A204.1 (cell line): Measurements from ENCODE around the gene DGKK.
"Not testable (repeated sequence)": the region's sequence is repeated elsewhere in the genome, so short reads cannot be mapped to it uniquely, and the experiment has no call there.

ENCODE experiments used
- FAIRE-seq: peaks from 2 replicates; lab custom pipeline; 2012; peaks lifted over from hg19 to GRCh38; lab: Jason Lieb, UNC

The DGKK gene

GRCh38 chrX:50431623-50432022 lies 39.0 kb downstream of the DGKK start:
- FAIRE-seq = no peak

DNA sequence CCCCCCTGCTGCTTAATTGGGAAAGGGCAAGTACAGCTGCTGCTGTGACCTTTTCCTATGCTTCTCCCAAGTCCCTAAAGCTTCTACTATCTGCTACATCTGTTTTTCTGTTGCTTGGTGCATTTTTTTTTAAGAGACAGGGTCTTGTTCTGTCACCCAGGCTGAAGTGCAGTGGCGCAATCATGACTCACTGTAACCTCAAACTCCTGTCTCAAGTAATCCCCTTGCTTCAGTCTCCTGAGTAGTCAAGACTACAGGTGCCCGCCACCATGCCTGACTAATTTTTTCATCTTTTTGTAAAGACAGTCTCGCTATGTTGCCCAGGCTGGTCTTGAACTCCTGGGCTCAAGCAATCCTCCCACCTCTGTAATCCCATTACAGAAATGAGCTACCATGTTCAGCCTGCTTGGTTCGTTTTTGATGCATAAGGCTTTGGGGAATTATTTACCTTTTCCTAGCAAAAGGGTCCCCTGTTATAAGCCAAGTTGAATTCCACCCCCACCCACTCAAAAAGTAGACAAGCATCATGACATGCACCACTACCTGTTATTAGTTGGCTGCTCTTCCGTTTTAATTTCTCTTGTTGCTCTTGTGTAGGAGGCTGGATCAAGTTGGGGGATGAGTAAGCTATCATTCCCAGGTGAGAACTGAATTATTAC lies 39.6 kb downstream of the DGKK start:
- no peak for FAIRE-seq

DNA sequence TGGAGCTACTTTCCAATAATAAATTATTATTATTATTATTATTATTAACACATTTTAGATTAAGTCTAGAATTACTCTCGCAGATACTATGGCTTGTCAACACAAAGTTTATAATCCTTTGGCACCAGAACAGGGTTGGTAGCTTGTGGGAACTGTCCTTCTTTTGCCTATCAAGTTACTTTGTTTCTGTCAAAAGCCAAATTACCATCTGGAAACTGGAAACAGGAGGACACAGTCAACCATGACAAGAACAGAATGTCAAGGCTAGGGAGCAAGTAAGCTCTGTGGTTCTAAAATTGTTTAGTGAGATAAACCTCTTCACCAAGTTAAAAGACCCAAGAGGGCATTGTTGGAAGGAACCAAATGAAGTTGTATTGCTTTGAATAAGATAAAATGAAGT lies 42.5 kb downstream of the DGKK start:
- FAIRE-seq = no peak

- FAIRE-seq = no peak
These were observed 62.6 kb downstream of the DGKK start for GRCh38 chrX:50407976-50408375.

- FAIRE-seq = no peak
These were observed 66.7 kb downstream of the DGKK start for GRCh38 chrX:50403903-50404302.

GRCh38 chrX:50402886-50403285 lies 67.7 kb downstream of the DGKK start:
- FAIRE-seq = no peak

- no peak for FAIRE-seq
These were observed 76.7 kb downstream of the DGKK start for GRCh38 chrX:50393902-50394301.

DNA sequence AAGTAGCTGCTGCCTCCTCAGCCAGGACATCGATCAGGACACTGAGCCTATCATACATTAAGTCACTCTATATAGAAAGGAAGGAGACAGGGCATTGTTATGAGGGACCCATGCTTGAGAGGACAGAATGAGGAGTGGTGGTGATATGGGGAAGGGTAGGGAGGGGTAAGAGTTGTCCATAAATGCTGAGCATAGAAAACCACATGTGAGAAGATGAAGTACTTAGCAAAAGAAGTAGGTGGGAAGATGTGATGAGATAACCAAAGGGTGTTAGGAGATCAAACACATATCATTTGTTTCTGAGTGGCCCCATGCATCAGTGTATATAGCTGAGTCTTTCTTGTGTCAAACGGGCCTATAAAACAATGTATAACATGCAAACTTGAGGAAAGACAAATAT lies 84.1 kb downstream of the DGKK start:
- no peak for FAIRE-seq

- no peak for FAIRE-seq
These were observed 88.8 kb downstream of the DGKK start for GRCh38 chrX:50381729-50382415.

- FAIRE-seq = no peak
These were observed 95.0 kb downstream of the DGKK start for GRCh38 chrX:50375481-50376267.

GRCh38 chrX:50372966-50373365 lies 97.7 kb downstream of the DGKK start:
- FAIRE-seq = no peak

GRCh38 chrX:50343917-50344316 lies 126.7 kb downstream of the DGKK start:
- no peak for FAIRE-seq

DNA sequence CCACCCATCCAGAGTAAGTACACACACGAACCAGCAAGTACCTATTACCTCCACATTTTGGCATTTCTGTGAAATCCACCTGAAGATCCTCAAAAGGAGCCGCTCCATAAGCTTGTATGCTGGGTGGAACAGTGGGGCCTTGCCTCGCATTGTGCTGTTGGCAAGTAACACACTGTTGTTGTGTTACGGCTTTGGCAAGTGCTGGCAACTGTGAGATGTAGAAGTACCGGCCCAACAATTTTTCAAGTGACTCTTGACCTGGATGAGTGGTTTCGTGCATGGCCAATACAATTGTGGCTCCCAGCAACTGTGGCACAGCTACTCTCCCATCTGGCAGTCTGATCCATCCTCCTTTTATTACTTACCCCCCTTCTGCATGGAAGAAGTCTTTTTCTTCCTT lies 137.3 kb downstream of the DGKK start:
- FAIRE-seq = no peak

DNA sequence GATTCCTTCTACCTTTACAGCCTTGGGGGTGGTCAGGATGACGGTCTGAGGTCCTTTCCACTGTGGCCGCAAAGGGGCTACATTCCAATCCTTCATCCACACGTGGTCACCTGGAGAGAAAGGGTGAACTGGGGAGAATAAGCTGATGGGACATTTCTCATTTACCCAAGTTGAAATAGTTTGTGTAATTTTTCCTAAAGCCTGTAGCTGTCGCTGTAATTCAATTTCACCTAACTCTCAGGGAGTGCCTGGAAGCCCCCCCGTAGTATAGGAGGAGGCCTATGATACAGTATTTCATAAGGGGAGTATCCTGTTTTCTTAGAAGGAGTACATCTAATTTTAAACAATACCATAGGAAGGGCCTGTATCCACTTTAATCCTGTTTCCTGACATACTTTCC lies 138.0 kb downstream of the DGKK start:
- not testable (repeated sequence) for FAIRE-seq

GRCh38 chrX:50327235-50327634 lies 143.4 kb downstream of the DGKK start:
- no peak for FAIRE-seq
